Superior temporal gyrus (tissue), 1 donor: ENCODE measurements around the gene DUSP22.

Experiments
- DNase-seq: peaks from one replicate; pipeline ENCODE4 v3.0.0-alpha.2; 2016; ENCODE audit errors: extremely low spot score

The DUSP22 gene

GRCh38 chr6:378958-379409, 86.7 kb downstream of the DUSP22 start:
- DNase-seq = no peak

- DNase-seq = no peak
Measured at GRCh38 chr6:379410-380181, 87.3 kb downstream of the DUSP22 start.

- no peak for DNase-seq
Measured at GRCh38 chr6:380234-381218, 88.2 kb downstream of the DUSP22 start.

- DNase-seq = no peak
Measured at GRCh38 chr6:381742-382461, 89.6 kb downstream of the DUSP22 start.

- DNase-seq = no peak
Measured at GRCh38 chr6:382883-383810, 90.9 kb downstream of the DUSP22 start.

GRCh38 chr6:383856-384255, 91.6 kb downstream of the DUSP22 start:
- no peak for DNase-seq

GRCh38 chr6:384898-385297, 92.6 kb downstream of the DUSP22 start:
- no peak for DNase-seq

- DNase-seq = no peak
Measured at GRCh38 chr6:385614-386013, 93.3 kb downstream of the DUSP22 start.

- DNase-seq = no peak
Measured at GRCh38 chr6:386688-387266, 94.5 kb downstream of the DUSP22 start.

GRCh38 chr6:387293-387741, 95.0 kb downstream of the DUSP22 start:
- no peak for DNase-seq

- DNase-seq = no peak
Measured at GRCh38 chr6:388202-388903, 96.1 kb downstream of the DUSP22 start.

- no peak for DNase-seq
Measured at GRCh38 chr6:389143-389542, 96.9 kb downstream of the DUSP22 start.

- no peak for DNase-seq
Measured at GRCh38 chr6:389622-390021, 97.3 kb downstream of the DUSP22 start.

GRCh38 chr6:390914-391558, 98.7 kb downstream of the DUSP22 start:
- DNase-seq = no peak

- DNase-seq = no peak
Measured at GRCh38 chr6:391559-392440, 99.5 kb downstream of the DUSP22 start, which contains the start of gene IRF4. IRF4 (plus strand) TSS chr6:391752; CDS start chr6:393153, 1,401 bp downstream.

- no peak for DNase-seq
Measured at GRCh38 chr6:392441-393390, 100.4 kb downstream of the DUSP22 start.
